ENCODE data around the gene RARRES2. TPM values are rescaled to one million over a fixed set of nuclear protein-coding genes. Genes with fewer than 3 reads are reported as not detected.

RARRES2 gene
- total RNA-seq, 3 donors from 2014 or later (not counting 1 experiment from before 2014, with no cell fraction given): not detected

DNA sequence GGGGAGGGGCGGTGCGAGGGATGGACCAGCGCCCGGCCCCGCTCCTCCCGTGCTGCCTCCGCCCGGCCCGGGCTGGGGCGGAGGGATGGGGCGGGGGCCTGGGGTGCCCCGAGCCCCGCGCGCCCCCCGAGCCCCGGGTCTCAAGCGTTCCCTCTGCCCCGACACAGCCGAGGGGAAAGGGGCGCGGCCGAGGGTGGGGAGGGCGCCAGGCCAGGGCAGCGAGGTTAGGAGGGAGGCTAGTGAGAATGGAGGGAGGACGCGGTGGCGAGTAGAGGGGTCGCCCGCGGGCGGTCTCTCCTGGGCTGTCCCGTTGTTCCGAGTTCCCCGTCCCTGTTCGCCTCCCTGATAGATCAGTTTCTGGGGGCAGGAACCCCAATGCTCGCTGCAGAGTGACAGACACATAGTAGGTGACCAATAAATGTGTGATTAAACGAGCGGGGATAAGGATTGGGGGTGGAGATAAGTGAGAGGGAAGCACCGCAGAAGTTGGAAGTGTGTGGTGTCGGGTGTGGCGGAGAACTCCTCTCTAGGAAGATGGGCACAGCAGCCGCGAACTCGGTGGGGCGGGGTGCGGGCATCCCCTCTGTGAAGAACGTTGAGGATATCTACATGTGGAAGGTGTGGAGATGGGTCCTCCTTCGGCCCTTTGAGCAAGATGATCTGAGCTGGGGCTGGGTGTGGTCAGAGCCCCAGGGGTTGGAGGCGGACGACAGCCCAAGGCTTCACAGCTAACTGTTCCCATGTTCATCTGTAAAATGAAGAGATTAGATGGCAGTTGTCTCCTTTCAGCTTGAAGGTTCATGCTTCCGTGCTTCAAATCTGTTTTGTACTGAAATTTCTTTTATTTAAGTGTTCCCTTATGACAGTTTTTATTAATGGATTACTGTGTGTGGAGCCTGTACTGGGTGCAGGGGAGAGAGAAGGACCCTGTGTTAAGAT, 38.3 kb upstream of the RARRES2 start:
- H3K27ac Mint-ChIP-seq: peak overlapping the region; percentile 67 to 71

DNA sequence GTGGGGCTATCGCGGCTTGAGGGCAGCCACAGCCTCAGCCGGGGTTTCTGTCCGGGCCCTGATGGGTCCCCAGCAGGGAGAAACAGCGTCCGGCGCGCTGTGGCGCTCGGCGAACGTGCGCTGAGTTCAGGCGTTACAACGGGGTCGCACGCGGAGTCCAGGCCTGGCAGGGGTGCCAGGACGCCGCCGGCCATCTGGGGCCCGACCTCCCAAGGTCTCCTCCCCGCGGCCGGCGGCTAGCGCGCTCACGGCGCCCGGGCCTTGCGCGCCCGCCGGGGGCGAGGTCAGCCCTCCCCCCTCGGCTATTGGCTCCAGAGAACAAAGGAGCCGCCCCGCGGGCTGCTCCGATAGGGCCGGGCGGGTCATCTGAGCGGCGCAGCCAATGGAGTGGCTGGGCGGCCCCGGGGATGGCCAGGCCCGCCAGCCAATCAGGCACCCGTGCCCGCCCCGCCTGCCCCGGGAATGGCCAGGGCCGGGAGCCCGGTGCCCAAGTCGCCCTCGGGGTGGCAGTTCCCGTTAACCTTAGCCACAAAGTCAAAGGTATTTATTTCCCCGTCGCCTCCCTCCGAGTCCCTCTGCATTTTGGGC, 37.5 kb upstream of the RARRES2 start, which contains the start of gene ZNF775:
Gene ZNF775, plus strand, starts transcription at position 478 of the 588 bp plus-strand sequence. CDS start 9,141 bp downstream, outside the sequence.
- DNase-seq (peak; percentile 94), ATAC-seq (peak; percentile 97 to 99 (median 98))
- peak within 1 kb of the TSS; percentile 68 for H3K4me3 ChIP-seq (ENCODE audit: low read length)
- TF ChIP-seq, protein P1, sequence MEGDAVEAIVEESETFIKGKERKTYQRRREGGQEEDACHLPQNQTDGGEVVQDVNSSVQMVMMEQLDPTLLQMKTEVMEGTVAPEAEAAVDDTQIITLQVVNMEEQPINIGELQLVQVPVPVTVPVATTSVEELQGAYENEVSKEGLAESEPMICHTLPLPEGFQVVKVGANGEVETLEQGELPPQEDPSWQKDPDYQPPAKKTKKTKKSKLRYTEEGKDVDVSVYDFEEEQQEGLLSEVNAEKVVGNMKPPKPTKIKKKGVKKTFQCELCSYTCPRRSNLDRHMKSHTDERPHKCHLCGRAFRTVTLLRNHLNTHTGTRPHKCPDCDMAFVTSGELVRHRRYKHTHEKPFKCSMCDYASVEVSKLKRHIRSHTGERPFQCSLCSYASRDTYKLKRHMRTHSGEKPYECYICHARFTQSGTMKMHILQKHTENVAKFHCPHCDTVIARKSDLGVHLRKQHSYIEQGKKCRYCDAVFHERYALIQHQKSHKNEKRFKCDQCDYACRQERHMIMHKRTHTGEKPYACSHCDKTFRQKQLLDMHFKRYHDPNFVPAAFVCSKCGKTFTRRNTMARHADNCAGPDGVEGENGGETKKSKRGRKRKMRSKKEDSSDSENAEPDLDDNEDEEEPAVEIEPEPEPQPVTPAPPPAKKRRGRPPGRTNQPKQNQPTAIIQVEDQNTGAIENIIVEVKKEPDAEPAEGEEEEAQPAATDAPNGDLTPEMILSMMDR (IDR thresholded peaks at IDR 0.05): no peak
- peaks cover 26% of the 10 kb centered on the region for H3K4me1 ChIP-seq (ENCODE audit: control insufficient read depth, insufficient read depth, low read length)
- H3K27ac Mint-ChIP-seq: peak within 1 kb of the TSS; percentile 81 to 86
- no peaks in the 10 kb centered on the region for H3K27me3 Mint-ChIP-seq (ENCODE audit: low read depth in 2 of 2)
- H3K27ac ChIP-seq (ENCODE audit: low read length): peak within 1 kb of the TSS; percentile 73
- H3K4me3 Mint-ChIP-seq: peak within 1 kb of the TSS; percentile 92
- no peaks in the 10 kb centered on the region for H3K36me3 Mint-ChIP-seq
- no peaks in the 10 kb centered on the region for H3K9me3 ChIP-seq (ENCODE audit: control insufficient read depth, insufficient read depth, low read length)
- no peaks in the 10 kb centered on the region for H3K27me3 ChIP-seq (ENCODE audit: control insufficient read depth, insufficient read depth, low read length)
- WGBS (ENCODE audit: insufficient coverage): under 1% methylated on average over 60 of the region's 60 CpGs
- intact Hi-C loops (cut with micrococcal nuclease): loop anchor here (1.0 to 2.0 kb wide), 3 partner anchors 10 to 26 kb away; a partner anchor contains a TSS
- H3K9me3 Mint-ChIP-seq: no peaks in the 10 kb centered on the region
- peaks cover 31 to 35% of the 10 kb centered on the region in 2 donors for H3K4me1 Mint-ChIP-seq
- H3K36me3 ChIP-seq (ENCODE audit: control insufficient read depth, insufficient read depth, low read length): no peaks in the 10 kb centered on the region

More for the DNA sequence above, 38.3 kb upstream of the RARRES2 start:
- H3K4me1 ChIP-seq (ENCODE audit: control insufficient read depth, insufficient read depth, low read length): peaks cover 28% of the 10 kb centered on the region
- H3K36me3 ChIP-seq (ENCODE audit: control insufficient read depth, insufficient read depth, low read length): no peaks in the 10 kb centered on the region
- DNase-seq (peak in 1 of 2 donors; percentile 41), ATAC-seq (peak in 1 of 3 donors; percentile 38)
- H3K27me3 ChIP-seq (ENCODE audit: control insufficient read depth, insufficient read depth, low read length): no peaks in the 10 kb centered on the region
- no peaks in the 10 kb centered on the region for H3K27me3 Mint-ChIP-seq (ENCODE audit: low read depth in 2 of 2)
- no peaks in the 10 kb centered on the region for H3K9me3 ChIP-seq (ENCODE audit: control insufficient read depth, insufficient read depth, low read length)
- intact Hi-C loops (cut with micrococcal nuclease): loop anchor here (1.0 to 2.0 kb wide), 3 partner anchors 10 to 25 kb away; a partner anchor contains a TSS
- no peak overlapping the region for H3K27ac ChIP-seq (ENCODE audit: low read length)
- peak overlapping the region; percentile 92 for H3K4me3 Mint-ChIP-seq
- H3K4me3 ChIP-seq (ENCODE audit: low read length): peak overlapping the region; percentile 61
- no peaks in the 10 kb centered on the region for H3K9me3 Mint-ChIP-seq
- TF ChIP-seq, protein P1 (IDR thresholded peaks at IDR 0.05): no peak
- H3K4me1 Mint-ChIP-seq: peaks cover 31% of the 10 kb centered on the region in 2 donors
- WGBS (ENCODE audit: insufficient coverage): 2% methylated on average over 52 of the region's 52 CpGs
- no peaks in the 10 kb centered on the region for H3K36me3 Mint-ChIP-seq

DNA sequence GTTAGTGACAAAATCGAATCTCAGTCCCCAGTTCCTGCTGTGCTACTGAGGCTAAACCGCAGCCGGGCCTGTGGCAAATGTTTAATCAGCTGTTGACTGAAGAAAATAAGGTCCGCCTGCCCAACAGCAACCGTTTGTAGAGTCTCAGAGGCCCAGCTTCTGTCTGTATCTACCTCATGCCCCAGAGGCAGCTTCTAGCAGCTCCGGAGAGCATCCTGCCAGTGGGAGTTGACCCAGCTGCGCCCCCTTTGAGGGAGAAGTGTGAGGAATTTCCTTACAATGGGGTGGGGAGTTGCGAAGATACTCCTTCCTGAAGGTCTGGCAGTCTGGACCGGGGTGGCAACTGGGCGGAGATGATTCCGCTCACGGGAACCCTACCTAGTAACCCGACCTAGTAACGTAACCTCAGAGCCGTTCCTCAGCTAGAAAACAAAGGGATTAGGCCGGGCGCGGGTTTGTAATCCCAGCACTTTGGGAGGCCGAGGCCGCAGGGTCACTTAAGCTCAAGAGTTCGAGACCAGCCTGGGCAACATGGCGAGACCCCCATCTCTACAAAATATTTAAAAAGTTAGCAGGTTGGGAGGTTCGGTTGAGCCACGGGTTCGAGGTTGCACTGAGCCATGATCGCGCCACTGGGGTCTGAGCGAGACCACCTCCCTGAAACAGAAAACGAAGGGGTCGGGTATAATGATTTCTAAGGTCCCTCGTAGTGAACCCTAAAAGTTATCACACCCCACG, 36.9 kb upstream of the RARRES2 start:
- Histone ChIP-seq H3K4me1 (ENCODE audit: control insufficient read depth, insufficient read depth, low read length) (peaks cover 27% of the 10 kb centered on the region), H3K9me3 (ENCODE audit: control insufficient read depth, insufficient read depth, low read length) (no peaks in the 10 kb centered on the region), H3K27ac (ENCODE audit: low read length) (peak overlapping the region; percentile 73), H3K4me3 (ENCODE audit: low read length) (peak overlapping the region; percentile 68), H3K27me3 (ENCODE audit: control insufficient read depth, insufficient read depth, low read length) (no peaks in the 10 kb centered on the region), H3K36me3 (ENCODE audit: control insufficient read depth, insufficient read depth, low read length) (peaks cover 5% of the 10 kb centered on the region)
- Mint-ChIP-seq H3K4me1 (peaks cover 31 to 39% of the 10 kb centered on the region in 2 donors), H3K9me3 (no peaks in the 10 kb centered on the region), H3K4me3 (peak overlapping the region; percentile 90), H3K27ac (peak overlapping the region; percentile 81 to 86), H3K36me3 (no peaks in the 10 kb centered on the region), H3K27me3 (ENCODE audit: low read depth in 2 of 2) (no peaks in the 10 kb centered on the region)
- intact Hi-C loops (cut with micrococcal nuclease): loop anchor here (2.0 kb wide), 2 partner anchors 15 to 27 kb away; a partner anchor contains a TSS
- peak; percentile 4 to 8 (median 5) for ATAC-seq
- WGBS (ENCODE audit: insufficient coverage): 2% methylated on average over 32 of the region's 32 CpGs
- TF ChIP-seq, protein P1 (IDR thresholded peaks at IDR 0.05): no peak
- DNase-seq: peak; percentile 30 to 73

All from natural killer cell (primary cell).